ENCODE data around the gene SPAG8. TPM values are rescaled to one million over a fixed set of nuclear protein-coding genes. Genes with fewer than 3 reads are reported as not detected.
A peak's percentile ranks its signal among the peaks of the same experiment; 100 is the strongest.

Gene SPAG8
- total and polyA plus RNA-seq, 2 experiments from 2014 or later, result 0.45 TPM

GRCh38 chr9:35789541-35789940 is 22.5 kb downstream of the SPAG8 start:
- H3K79me2 ChIP-seq (replicated peaks; ENCODE audit: insufficient read depth), result no peaks in the 10 kb centered on the region
- H3K27me3 ChIP-seq (ENCODE audit: insufficient read depth), result peaks cover 7% of the 10 kb centered on the region; the same call in 1 of the 2 replicates
- TF ChIP-seq EZH2 (IDR thresholded peaks at IDR 0.05; ENCODE audit: low read depth, unreplicated experiment) (no peak), POLR2AphosphoS5 (IDR thresholded peaks at IDR 0.05; ENCODE audit: low read depth) (no peak), ETS1 (IDR thresholded peaks at IDR 0.05) (no peak), JUNB (IDR thresholded peaks at IDR 0.05; ENCODE audit: unreplicated experiment) (no peak), REST (IDR thresholded peaks at IDR 0.05; ENCODE audit: unreplicated experiment) (no peak), ZNF331 (CRISPR knock-in tag; IDR thresholded peaks at IDR 0.05; ENCODE audit: low read depth) (no peak), EZH2phosphoT487 (IDR thresholded peaks at IDR 0.05; ENCODE audit: unreplicated experiment) (no peak), CREB1 (CRISPR knock-in tag; IDR thresholded peaks at IDR 0.05; ENCODE audit: low read depth) (no peak), ZNF114 (CRISPR knock-in tag; IDR thresholded peaks at IDR 0.05) (no peak), STAT1 (IDR thresholded peaks at IDR 0.05; ENCODE audit: unreplicated experiment) (no peak), CTCF (conservative IDR thresholded peaks at IDR 0.05; ENCODE audit: low read depth in 2 of 2) (no peak), NANOG (IDR thresholded peaks at IDR 0.05; ENCODE audit: borderline replicate concordance) (no peak), ZNF462 (CRISPR knock-in tag; IDR thresholded peaks at IDR 0.05) (no peak)
- no peak for ATAC-seq
- Mint-ChIP-seq H3K9me3 (no peaks in the 10 kb centered on the region; the same call in 2 of the 3 replicates), H3K27ac (no peak overlapping the region; the same call in 1 of the 2 replicates), H3K36me3 (ENCODE audit: low read depth) (peaks cover 14% of the 10 kb centered on the region), H3K4me1 (peaks cover 17% of the 10 kb centered on the region), H3K27me3 (ENCODE audit: insufficient read depth, low read depth, poor library complexity) (peaks cover 14% of the 10 kb centered on the region), H3K4me3 (no peak overlapping the region)
- 0 out of 2 replicates have a peak overlapping the region, but pooled peaks have one; percentile 5 for H3K27ac ChIP-seq (ENCODE audit: low read depth)
- H4K20me1 ChIP-seq (replicated peaks; ENCODE audit: insufficient read depth), result no peaks in the 10 kb centered on the region
- H2AFZ ChIP-seq, result no peak overlapping the region
- no peak overlapping the region for H3K4me3 ChIP-seq
- H3K9me2 ChIP-seq (ENCODE audit: insufficient read depth), result no peaks in the 10 kb centered on the region
- peaks cover 9% of the 10 kb centered on the region; the same call in 1 of the 2 replicates for H3K4me1 ChIP-seq (ENCODE audit: insufficient read depth)
- no peaks in the 10 kb centered on the region for H3F3A ChIP-seq (replicated peaks; ENCODE audit: low read depth)
- no peak overlapping the region for H3K4me2 ChIP-seq
- H3K36me3 ChIP-seq (ENCODE audit: insufficient read depth), result 0 out of 2 replicates have a peak, but pooled peaks cover 3% of the 10 kb centered on the region
- DNase-seq (ENCODE audit: low spot score), result no peak

Measured in GM23338 (cell line).